HepG2 (cell line): ENCODE data around the gene IL2RG. TPM values are rescaled to one million over a fixed set of nuclear protein-coding genes. Genes with fewer than 3 reads are reported as not detected.

Experiments used
- ATAC-seq: fragments of 200-7000 bp; cut with Tn5 transposase; 3 replicates; pipeline ENCODE4 v1.9.1; 2020; ENCODE audit warnings: mild to moderate bottlenecking, moderate library complexity
- BruUV-seq: library from RNA; stranded (reverse); fragments of 400-500 nt; replicated peaks from 2 replicates; lab custom pipeline; 2021; lab: Mats Ljungman, UMichigan
- CTCF ChIA-PET: fragments of 300-600 bp; formaldehyde crosslinking; extraction: SDS; loops from one replicate; lab custom pipeline; 2021; ENCODE audit warnings: low total read pairs, inconsistent platforms, low intra/inter-chr PET ratio; lab: Yijun Ruan, JAX
- POLR2A ChIA-PET: fragments of 350-600 bp; sonication (Branson Sonifier 250); formaldehyde crosslinking; loops from one replicate; lab custom pipeline; 2020; ENCODE audit warnings: antibody characterized with exemption, inconsistent platforms; lab: Yijun Ruan, JAX
- DNase-seq: peaks from one replicate; pipeline ENCODE4 v3.0.0-alpha.2; 2015; ENCODE audit warnings: low spot score
- FAIRE-seq: peaks from 3 replicates; lab custom pipeline; 2011; peaks lifted over from hg19 to GRCh38; lab: Jason Lieb, UNC
- H2AFZ ChIP-seq: one replicate; pipeline ENCODE4 v1.6.1; 2011; ENCODE audit warnings: low read length, inconsistent platforms
- H3K27ac ChIP-seq: fragments of 300-600 bp; 3 replicates; pipeline ENCODE4 v1.8.0; 2011; ENCODE audit warnings: mixed run types, mild to moderate bottlenecking, mixed read lengths, low read length, inconsistent platforms; ENCODE audit not compliant: insufficient read depth; ENCODE audit errors: extremely low read length
- H3K27me3 ChIP-seq, 2 experiments: fragments of 200-600 bp in 1 of 2; 2 replicates in 1 of 2; 3 replicates in 1 of 2; pipeline versions ENCODE4 v1.6.0 to v1.8.0; 2011; ENCODE audit warnings: low read length in 2 of 2, mild to moderate bottlenecking in 2 of 2, moderate library complexity in 2 of 2, inconsistent platforms in 1 of 2; ENCODE audit not compliant: insufficient read depth in 2 of 2, control insufficient read depth in 1 of 2
- H3K36me3 ChIP-seq, 2 experiments: fragments of 200-600 bp in 1 of 2; replicated peaks in 1 of 2; 2 replicates in 1 of 2; 3 replicates in 1 of 2; pipeline versions ENCODE4 v1.5.1 to v1.8.0; 2011; ENCODE audit warnings: low read length in 2 of 2, inconsistent platforms in 1 of 2; ENCODE audit not compliant: insufficient read depth in 2 of 2, control insufficient read depth in 1 of 2
- H3K4me1 ChIP-seq: 2 replicates; pipeline ENCODE4 v1.5.1; 2012; ENCODE audit warnings: low read length, inconsistent platforms; ENCODE audit not compliant: insufficient read depth
- H3K4me2 ChIP-seq: 2 replicates; pipeline ENCODE4 v1.6.0; 2011; ENCODE audit warnings: low read depth, low read length, inconsistent platforms
- H3K4me3 ChIP-seq, 3 experiments: fragments of 200-600 bp in 1 of 3; sonication (generic), shearing (Covaris generic) in 1 of 3; replicated peaks in 1 of 3; 2 replicates each; pipeline ENCODE4 v1.5.1; 2011 to 2016; ENCODE audit warnings: low read length in 3 of 3, inconsistent platforms in 2 of 3, low read depth in 2 of 3, mild to moderate bottlenecking in 2 of 3, control low read depth in 1 of 3, mixed read lengths in 1 of 3; ENCODE audit not compliant: insufficient read depth in 1 of 3
- H3K79me2 ChIP-seq: one replicate; pipeline ENCODE4 v1.6.1; 2011; ENCODE audit warnings: low read length, inconsistent platforms; ENCODE audit not compliant: insufficient read depth
- H3K9ac ChIP-seq: 2 replicates; pipeline ENCODE4 v1.6.0; 2011; ENCODE audit warnings: mild to moderate bottlenecking, low read depth, low read length, inconsistent platforms; ENCODE audit not compliant: insufficient read depth
- H3K9me3 ChIP-seq: 2 replicates; pipeline ENCODE4 v1.5.1; 2012; ENCODE audit warnings: mild to moderate bottlenecking, low read length
- H4K20me1 ChIP-seq: 2 replicates; pipeline ENCODE4 v1.6.0; 2011; ENCODE audit warnings: inconsistent platforms, mild to moderate bottlenecking, low read length, moderate library complexity; ENCODE audit not compliant: insufficient read depth
- CCAR2 ChIP-seq: fragments of 200-400 bp; formaldehyde crosslinking; optimal IDR thresholded peaks from 2 replicates; pipeline ENCODE3; 2018; ENCODE audit warnings: low read depth, mild to moderate bottlenecking, low read length, moderate library complexity
- CENPT ChIP-seq: sonication (generic); formaldehyde crosslinking; IDR thresholded peaks from 2 replicates; pipeline ENCODE4 v1.8.0; 2022; ENCODE audit warnings: low read depth, mild to moderate bottlenecking, moderate library complexity, missing genetic modification reagents
- EZH2 ChIP-seq: conservative IDR thresholded peaks from 2 replicates; pipeline ENCODE4 v1.6.1; 2012; ENCODE audit warnings: mild to moderate bottlenecking, low read depth, low read length, moderate library complexity
- FLYWCH1 ChIP-seq: sonication (generic); formaldehyde crosslinking; IDR thresholded peaks from 2 replicates; pipeline ENCODE4 v1.8.1; 2023; ENCODE audit warnings: mild to moderate bottlenecking, missing genetic modification reagents
- POLR2A ChIP-seq, 2 experiments: IDR thresholded peaks; 2 replicates each; pipeline ENCODE4 v1.6.1; 2011; ENCODE audit warnings: low read depth in 2 of 2, low read length in 2 of 2, mild to moderate bottlenecking in 1 of 2, moderate library complexity in 1 of 2; ENCODE audit not compliant: insufficient read depth in 1 of 2
- ZNF33B ChIP-seq: sonication (generic); formaldehyde crosslinking; IDR thresholded peaks from 2 replicates; pipeline ENCODE4 v1.5.1; 2020; ENCODE audit warnings: mild to moderate bottlenecking, missing genetic modification reagents
- WGBS: methylation state at CpG from one replicate; pipeline ENCODE4 v1.1.6; 2017; ENCODE audit warnings: low lambda C conversion rate; 5-methylcytosine and 5-hydroxymethylcytosine counted together
- in situ Hi-C: cut with HindIII; loops from 2 replicates; pipeline ENCODE4 v1.10.0; 2017; ENCODE audit warnings: low pct_unique_long_range_greater_than_20kb; ENCODE audit not compliant: extremely low pct_ligation_motif_present
- intact Hi-C: fragments of 100-400 bp; cut with micrococcal nuclease; formaldehyde crosslinking; loops from one replicate; pipeline ENCODE4 v1.10.0; 2022; ENCODE audit not compliant: unreplicated experiment
- polyA plus RNA-seq, 8 experiments: library from polyadenylated mRNA; depleted of rRNA in 3 of 8; stranded (reverse) in 7 of 8; unstranded in 1 of 8; fragments of >200 nt; fragmentation: Illumina TruSeq in 4 of 8; extraction: Trizol in 4 of 8; gene quantifications; 2 replicates each; pipeline versions ENCODE4 v1.2.1 to v1.2.3, GENCODE V29; 2011 to 2016; ENCODE audit warnings: low read depth in 4 of 8, missing spikeins in 1 of 8, mixed read lengths in 1 of 8; ENCODE audit not compliant: insufficient read depth in 1 of 8
- total RNA-seq, 5 experiments: library from RNA; depleted of rRNA; stranded (reverse); fragments of >200 nt; fragmentation: Illumina TruSeq; extraction: Trizol; gene quantifications; 2 replicates each; pipeline ENCODE4 v1.2.3, GENCODE V29; 2016; ENCODE audit warnings: low read depth in 1 of 5
- TF ChIP-seq, protein P1 (sequence below): sonication (generic); formaldehyde crosslinking; IDR thresholded peaks from 2 replicates; pipeline ENCODE4 v1.4.0; 2020; ENCODE audit warnings: missing genetic modification reagents, mild to moderate bottlenecking, borderline replicate concordance

IL2RG gene
- total and polyA plus RNA-seq, 2 of the 13 experiments (the other 11 are each of a cell fraction or from before 2014, with no cell fraction given): 0.98 TPM; not detected in 1

DNA sequence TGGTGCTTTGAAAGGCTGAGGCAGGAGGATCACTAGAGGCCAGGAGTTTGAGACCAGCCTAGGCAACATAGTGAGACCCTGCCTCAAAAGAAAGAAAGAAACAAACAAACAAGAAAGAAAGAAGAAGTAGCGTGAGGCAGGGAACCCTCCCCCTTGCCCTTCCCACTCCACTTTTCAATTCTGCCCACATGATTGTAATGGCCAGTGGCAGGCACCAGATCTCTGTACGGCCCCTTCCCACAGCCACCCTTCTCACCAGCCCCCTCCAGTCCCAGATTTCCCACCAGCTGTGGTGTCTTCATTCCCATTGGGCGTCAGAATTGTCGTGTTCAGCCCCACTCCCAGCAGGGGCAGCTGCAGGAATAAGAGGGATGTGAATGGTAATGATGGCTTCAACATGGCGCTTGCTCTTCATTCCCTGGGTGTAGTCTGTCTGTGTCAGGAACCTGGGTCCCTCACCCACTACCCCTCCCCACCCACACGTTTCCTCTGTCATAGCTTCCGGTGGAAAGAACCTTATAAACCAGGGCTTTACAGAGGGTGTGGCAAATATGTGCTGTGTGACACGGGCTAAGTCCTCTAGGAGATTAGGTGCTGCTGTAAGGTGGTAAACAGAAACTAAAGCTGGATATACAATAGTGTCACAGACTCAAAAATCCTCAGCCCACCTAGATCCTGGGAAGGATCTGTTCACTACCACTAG lies at the start of gene IL2RG (continued):
- TF ChIP-seq, protein P1, sequence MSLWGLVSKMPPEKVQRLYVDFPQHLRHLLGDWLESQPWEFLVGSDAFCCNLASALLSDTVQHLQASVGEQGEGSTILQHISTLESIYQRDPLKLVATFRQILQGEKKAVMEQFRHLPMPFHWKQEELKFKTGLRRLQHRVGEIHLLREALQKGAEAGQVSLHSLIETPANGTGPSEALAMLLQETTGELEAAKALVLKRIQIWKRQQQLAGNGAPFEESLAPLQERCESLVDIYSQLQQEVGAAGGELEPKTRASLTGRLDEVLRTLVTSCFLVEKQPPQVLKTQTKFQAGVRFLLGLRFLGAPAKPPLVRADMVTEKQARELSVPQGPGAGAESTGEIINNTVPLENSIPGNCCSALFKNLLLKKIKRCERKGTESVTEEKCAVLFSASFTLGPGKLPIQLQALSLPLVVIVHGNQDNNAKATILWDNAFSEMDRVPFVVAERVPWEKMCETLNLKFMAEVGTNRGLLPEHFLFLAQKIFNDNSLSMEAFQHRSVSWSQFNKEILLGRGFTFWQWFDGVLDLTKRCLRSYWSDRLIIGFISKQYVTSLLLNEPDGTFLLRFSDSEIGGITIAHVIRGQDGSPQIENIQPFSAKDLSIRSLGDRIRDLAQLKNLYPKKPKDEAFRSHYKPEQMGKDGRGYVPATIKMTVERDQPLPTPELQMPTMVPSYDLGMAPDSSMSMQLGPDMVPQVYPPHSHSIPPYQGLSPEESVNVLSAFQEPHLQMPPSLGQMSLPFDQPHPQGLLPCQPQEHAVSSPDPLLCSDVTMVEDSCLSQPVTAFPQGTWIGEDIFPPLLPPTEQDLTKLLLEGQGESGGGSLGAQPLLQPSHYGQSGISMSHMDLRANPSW (CRISPR knock-in tag): no peak
- TF ChIP-seq CENPT (no peak), CCAR2 (no peak), FLYWCH1 (CRISPR knock-in tag) (no peak)

DNA sequence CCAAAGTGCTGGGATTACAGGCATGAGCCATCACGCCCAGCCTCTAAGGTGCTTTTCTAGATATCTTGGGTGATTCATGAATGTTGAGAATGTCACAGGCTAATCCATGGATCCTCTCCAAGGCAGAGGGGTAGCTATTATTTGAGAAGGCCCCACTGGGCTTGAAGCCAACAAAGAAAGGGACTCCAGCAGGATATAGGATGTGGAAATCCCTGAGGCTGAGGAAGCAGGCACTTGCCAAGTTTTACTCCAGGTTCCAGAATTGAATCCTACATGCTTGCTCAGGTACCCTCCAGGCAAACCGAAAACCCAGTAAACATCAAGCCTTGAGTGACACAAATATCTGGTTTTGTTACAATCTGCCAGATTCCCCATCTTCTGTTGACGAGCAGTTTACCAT lies 49.1 kb upstream of the IL2RG start:
- POLR2A ChIA-PET: no interaction called here
- H3K9me3 ChIP-seq: no peaks in the 10 kb centered on the region
- CTCF ChIA-PET: no interaction called here
- 0% methylated on average over 1 of the region's 3 CpGs for WGBS
- DNase-seq (no peak), ATAC-seq (no peak), FAIRE-seq (no peak)
- BruUV-seq: no TSS peak
- H4K20me1 ChIP-seq: no peaks in the 10 kb centered on the region
- no peak overlapping the region for H3K9ac ChIP-seq
- no peak overlapping the region for H3K27ac ChIP-seq
- no peaks in the 10 kb centered on the region; a peak in 1 of 5 replicates for H3K27me3 ChIP-seq
- TF ChIP-seq EZH2 (no peak), ZNF33B (CRISPR knock-in tag) (no peak), POLR2A (IDR thresholded peaks at IDR 0.05; ENCODE audit: insufficient read depth in 1 of 2, low read depth in 2 of 2, low read length in 2 of 2) (no peak)
- H3K4me3 ChIP-seq: no peak overlapping the region
- H2AFZ ChIP-seq: no peak overlapping the region
- no peaks in the 10 kb centered on the region for H3K36me3 ChIP-seq
- no peak overlapping the region for H3K4me2 ChIP-seq
- intact Hi-C loops: no loop called here
- no peaks in the 10 kb centered on the region for H3K79me2 ChIP-seq
- in situ Hi-C loops: no loop called here
- 0 out of 2 replicates have a peak, but pooled peaks cover 6% of the 10 kb centered on the region for H3K4me1 ChIP-seq
